Thoracic aorta (tissue), 2 donors: ENCODE measurements around the gene DCN. TPM values are rescaled to one million over a fixed set of nuclear protein-coding genes. Genes with fewer than 3 reads are reported as not detected.

Experiments
- ATAC-seq: fragments of 150-250 bp; one replicate; pipeline ENCODE4 v1.8.0; 2017; ENCODE audit warnings: low read depth; ENCODE audit not compliant: insufficient number of reproducible peaks, low FRiP score
- DNase-seq: peaks from one replicate; pipeline ENCODE4 v3.0.0-alpha.2; 2020; ENCODE audit warnings: low spot score
- H3K27ac ChIP-seq, 2 donors: fragments of 200-600 bp; sonication (generic); 1 replicate in 1 of 2; 2 replicates in 1 of 2; pipeline ENCODE4 v1.5.1; 2016; ENCODE audit warnings: mild to moderate bottlenecking in 2 of 2, moderate library complexity in 2 of 2
- H3K27me3 ChIP-seq: fragments of 200-600 bp; sonication (generic); replicated peaks from 2 replicates; pipeline ENCODE4 v1.6.0; 2016; ENCODE audit warnings: mild to moderate bottlenecking; ENCODE audit not compliant: insufficient read depth
- H3K36me3 ChIP-seq: fragments of 200-600 bp; sonication (generic); one replicate; pipeline ENCODE4 v1.5.1; 2016
- H3K4me1 ChIP-seq, 2 donors: fragments of 200-600 bp; sonication (generic); 1 replicate in 1 of 2; 2 replicates in 1 of 2; pipeline versions ENCODE4 v1.5.1 to v1.6.0; 2016; ENCODE audit warnings: low read depth in 2 of 2, mild to moderate bottlenecking in 1 of 2; ENCODE audit not compliant: control insufficient read depth in 1 of 2
- H3K4me3 ChIP-seq: fragments of 200-600 bp; sonication (generic); 2 replicates; pipeline ENCODE4 v1.5.1; 2016; ENCODE audit warnings: mild to moderate bottlenecking
- H3K9me3 ChIP-seq: fragments of 200-600 bp; sonication (generic); 2 replicates; pipeline ENCODE4 v1.5.1; 2016
- total RNA-seq, 2 donors: library from RNA; depleted of rRNA; stranded (reverse); fragments of >200 nt; gene quantifications; one replicate each; pipeline versions ENCODE4 v1.1.0 to v1.2.3, GENCODE V29; 2016
- TF ChIP-seq, protein P1 (sequence below): fragments of 200-600 bp; sonication (generic); IDR thresholded peaks from one replicate; pipeline ENCODE4 v1.5.1; 2019; ENCODE audit warnings: antibody characterized with exemption

The DCN gene
- total RNA-seq, 2 donors from 2014 or later, result 869 to 1,972 TPM

DNA sequence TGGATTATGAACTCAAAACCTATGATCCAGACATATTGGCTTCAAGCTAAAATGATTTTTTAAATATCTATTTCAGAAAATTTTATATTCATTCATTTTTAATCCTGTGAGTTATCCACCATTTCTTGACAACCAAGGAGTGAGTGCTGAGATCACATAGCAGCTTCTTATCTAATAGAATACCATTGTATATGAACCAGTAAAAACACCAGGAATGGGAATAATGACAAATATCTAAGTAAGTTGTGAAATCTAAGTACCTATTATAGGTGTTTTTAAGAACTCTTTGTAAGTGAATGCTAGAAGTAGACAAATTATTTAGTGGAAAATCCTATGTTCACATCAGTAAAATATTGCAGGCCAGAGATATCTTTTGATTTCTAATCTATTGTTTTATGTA, 79.5 kb downstream of the DCN start:
- Histone ChIP-seq H3K27ac (no peak overlapping the region), H3K9me3 (no peaks in the 10 kb centered on the region), H3K36me3 (no peaks in the 10 kb centered on the region), H3K4me3 (no peak overlapping the region), H3K27me3 (no peaks in the 10 kb centered on the region), H3K4me1 (peaks cover 5 to 7% of the 10 kb centered on the region in 2 donors)
- ATAC-seq, result no peak
- no peak for DNase-seq
- TF ChIP-seq, protein P1, sequence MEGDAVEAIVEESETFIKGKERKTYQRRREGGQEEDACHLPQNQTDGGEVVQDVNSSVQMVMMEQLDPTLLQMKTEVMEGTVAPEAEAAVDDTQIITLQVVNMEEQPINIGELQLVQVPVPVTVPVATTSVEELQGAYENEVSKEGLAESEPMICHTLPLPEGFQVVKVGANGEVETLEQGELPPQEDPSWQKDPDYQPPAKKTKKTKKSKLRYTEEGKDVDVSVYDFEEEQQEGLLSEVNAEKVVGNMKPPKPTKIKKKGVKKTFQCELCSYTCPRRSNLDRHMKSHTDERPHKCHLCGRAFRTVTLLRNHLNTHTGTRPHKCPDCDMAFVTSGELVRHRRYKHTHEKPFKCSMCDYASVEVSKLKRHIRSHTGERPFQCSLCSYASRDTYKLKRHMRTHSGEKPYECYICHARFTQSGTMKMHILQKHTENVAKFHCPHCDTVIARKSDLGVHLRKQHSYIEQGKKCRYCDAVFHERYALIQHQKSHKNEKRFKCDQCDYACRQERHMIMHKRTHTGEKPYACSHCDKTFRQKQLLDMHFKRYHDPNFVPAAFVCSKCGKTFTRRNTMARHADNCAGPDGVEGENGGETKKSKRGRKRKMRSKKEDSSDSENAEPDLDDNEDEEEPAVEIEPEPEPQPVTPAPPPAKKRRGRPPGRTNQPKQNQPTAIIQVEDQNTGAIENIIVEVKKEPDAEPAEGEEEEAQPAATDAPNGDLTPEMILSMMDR, result no peak

DNA sequence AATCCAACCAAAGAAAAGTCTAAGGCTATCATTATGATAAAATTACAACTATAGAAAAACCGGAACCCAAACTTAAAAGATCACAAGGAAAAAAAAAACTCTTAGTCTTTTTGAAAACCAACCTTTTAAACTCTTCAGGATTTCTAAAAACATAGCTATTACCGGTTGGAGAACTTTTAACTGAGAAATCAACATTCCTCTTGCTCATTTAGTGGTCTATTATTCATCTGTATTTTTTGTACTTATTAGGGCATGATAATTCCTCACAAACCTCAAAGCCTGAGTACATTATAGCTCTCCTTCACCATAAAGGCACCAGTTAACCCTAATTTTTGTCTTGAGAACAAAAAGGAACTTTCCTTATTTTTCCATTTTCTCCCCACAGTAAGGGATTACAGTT, 81.7 kb downstream of the DCN start:
- ATAC-seq (no peak), DNase-seq (no peak)
- TF ChIP-seq, protein P1, result no peak
- Histone ChIP-seq H3K9me3 (no peaks in the 10 kb centered on the region), H3K4me1 (peaks cover 5 to 7% of the 10 kb centered on the region in 2 donors), H3K36me3 (no peaks in the 10 kb centered on the region), H3K27me3 (no peaks in the 10 kb centered on the region), H3K4me3 (no peak overlapping the region), H3K27ac (no peak overlapping the region)

DNA sequence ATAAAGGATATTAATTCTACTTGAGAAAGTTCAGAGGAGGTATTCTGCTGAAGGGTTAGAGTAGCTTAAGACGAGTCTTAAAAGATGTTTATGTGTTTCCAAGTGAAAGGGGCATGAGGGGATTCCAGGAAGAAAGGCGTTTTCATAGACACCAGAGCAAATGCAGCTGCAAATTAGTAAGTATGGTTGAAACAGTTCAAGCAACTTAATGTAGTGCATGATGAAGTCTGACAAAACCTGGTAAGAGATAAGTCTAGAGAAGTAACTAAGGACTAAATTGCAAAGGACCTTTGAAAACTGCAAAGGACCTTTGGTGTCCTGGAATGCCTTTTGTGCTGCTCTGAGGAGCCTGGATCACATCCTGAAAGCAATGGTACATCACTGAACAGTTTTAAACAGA, 82.8 kb downstream of the DCN start:
- no peak for DNase-seq
- H3K27me3 ChIP-seq, result no peaks in the 10 kb centered on the region
- no peak overlapping the region for H3K27ac ChIP-seq

DNA sequence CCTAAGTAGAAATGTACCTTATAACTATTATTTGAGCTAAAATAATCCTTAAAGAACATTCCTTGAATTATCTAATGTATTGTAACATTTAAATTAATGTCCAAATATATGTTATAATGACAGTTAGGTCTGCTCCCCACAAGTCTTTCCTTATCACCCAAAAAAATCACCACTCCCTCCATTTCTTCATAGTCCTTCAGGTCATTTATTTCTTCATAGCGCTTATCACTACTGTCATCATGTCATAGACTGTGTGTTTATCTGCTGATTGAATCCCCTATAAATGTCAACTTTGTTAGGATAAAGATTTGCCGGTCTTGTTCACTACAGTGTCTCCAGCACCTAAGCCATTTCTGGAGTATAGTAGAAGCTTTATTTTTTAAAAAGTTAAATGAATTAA, 83.3 kb downstream of the DCN start:
- no peaks in the 10 kb centered on the region for H3K27me3 ChIP-seq
- TF ChIP-seq, protein P1, result no peak
- no peaks in the 10 kb centered on the region for H3K36me3 ChIP-seq
- H3K4me3 ChIP-seq, result no peak overlapping the region
- H3K4me1 ChIP-seq, result peaks cover 5 to 7% of the 10 kb centered on the region in 2 donors
- no peaks in the 10 kb centered on the region for H3K9me3 ChIP-seq
- H3K27ac ChIP-seq, result peak overlapping the region in 1 of 2 donors; percentile 21
- DNase-seq (no peak), ATAC-seq (no peak)

More for the DNA sequence above, 82.8 kb downstream of the DCN start:
- TF ChIP-seq, protein P1, result no peak
- no peak overlapping the region for H3K4me3 ChIP-seq
- peaks cover 5 to 7% of the 10 kb centered on the region in 2 donors for H3K4me1 ChIP-seq
- ATAC-seq, result no peak
- H3K36me3 ChIP-seq, result no peaks in the 10 kb centered on the region
- no peaks in the 10 kb centered on the region for H3K9me3 ChIP-seq

DNA sequence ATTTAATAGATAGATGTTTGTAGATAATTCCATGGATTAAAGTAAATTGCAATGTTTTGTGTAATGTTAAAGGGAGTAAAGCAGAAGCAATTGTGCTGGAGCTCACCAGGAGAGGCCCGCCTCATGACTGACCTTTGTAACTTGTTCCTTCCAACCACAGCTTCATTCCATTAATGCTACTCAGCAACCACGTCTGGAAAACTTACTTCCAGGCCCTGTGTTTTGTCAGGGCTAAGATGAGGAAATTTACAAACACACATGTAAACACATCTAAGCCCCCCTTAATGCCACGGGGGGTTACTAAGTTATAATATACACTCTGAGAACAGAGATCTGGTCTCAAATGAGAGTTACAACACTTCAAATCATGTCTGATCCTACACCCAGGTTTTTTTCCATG, 83.7 kb downstream of the DCN start:
- H3K27me3 ChIP-seq, result no peaks in the 10 kb centered on the region
- H3K36me3 ChIP-seq, result no peaks in the 10 kb centered on the region
- peaks cover 5 to 7% of the 10 kb centered on the region in 2 donors for H3K4me1 ChIP-seq
- no peaks in the 10 kb centered on the region for H3K9me3 ChIP-seq
- H3K27ac ChIP-seq, result peak overlapping the region in 1 of 2 donors; percentile 21
- ATAC-seq (peak; percentile 28), DNase-seq (no peak)
- TF ChIP-seq, protein P1, result no peak
- no peak overlapping the region for H3K4me3 ChIP-seq
